Measurements from ENCODE around the gene TMEM253.

TMEM253 gene

DNA sequence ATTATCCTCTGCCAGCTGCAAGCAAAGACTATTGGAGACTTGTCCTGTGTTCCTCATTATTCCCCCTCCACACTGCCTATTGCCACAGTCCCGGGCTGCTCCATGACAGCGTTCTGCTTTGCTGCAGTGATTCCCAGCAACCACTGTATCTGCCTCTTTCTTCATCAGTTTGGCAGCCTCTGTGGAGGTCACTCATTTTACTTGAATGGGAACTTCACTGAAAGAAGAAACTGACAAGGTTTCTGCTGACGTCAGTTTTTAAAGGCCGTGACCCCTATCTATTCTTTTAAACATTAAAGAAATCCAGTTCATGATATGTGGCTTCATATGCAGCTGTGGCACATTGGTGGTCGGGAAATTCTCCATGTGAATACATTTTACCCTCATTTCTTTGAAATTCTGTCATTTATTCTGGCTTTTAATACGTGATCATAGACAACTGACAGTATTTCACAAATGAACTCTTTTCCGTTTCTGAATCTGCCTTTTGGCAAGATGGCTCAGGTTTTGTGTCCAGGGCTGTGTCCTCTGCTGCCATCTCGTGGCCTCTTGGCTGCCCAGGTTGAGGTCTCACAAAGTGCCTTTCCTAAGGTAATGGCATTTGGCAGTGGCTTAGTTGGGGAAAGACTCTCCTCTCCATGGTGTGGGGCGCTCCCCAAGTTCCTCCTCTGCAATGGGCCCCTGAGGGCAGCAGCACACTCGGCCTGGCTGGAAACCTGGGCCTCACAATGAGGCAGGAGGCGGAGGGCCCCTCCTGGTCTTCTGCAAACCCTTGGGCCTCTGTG, 5.8 kb downstream of the TMEM253 start:
- Histone ChIP-seq H3K4me1 (ENCODE audit: control insufficient read depth, insufficient read depth, low read length) (peaks cover 16% of the 10 kb centered on the region), H3K27ac (ENCODE audit: extremely low read depth, low read depth, low read length) (peak overlapping the region; percentile 32), H3K4me3 (ENCODE audit: low read depth, low read length) (no peak overlapping the region), H3K36me3 (ENCODE audit: control insufficient read depth in 2 of 2, insufficient read depth in 1 of 2, low read length in 2 of 2) (no peaks in the 10 kb centered on the region), H3K9me3 (ENCODE audit: control insufficient read depth, insufficient read depth, low read depth, low read length) (no peaks in the 10 kb centered on the region)
- CTCF ChIA-PET, result interaction anchor here (0.6 to 10.4 kb wide), 10 partner anchors 9 to 136 kb away, joined by 3 to 175 read pairs (median 12); partner anchors contain the start of gene ARHGEF40
- POLR2A ChIA-PET, result no interaction called here
- no peak for TF ChIP-seq ZNF837 (tag by site-specific recombination; IDR thresholded peaks at IDR 0.05)
- no peak for TF ChIP-seq IKZF3 (tag by site-specific recombination; IDR thresholded peaks at IDR 0.05)
- TF ChIP-seq ZNF341 (tag by site-specific recombination; IDR thresholded peaks at IDR 0.05; ENCODE audit: low read depth), result no peak
- TF ChIP-seq ZNF426 (tag by site-specific recombination; IDR thresholded peaks at IDR 0.05), result no peak
- TF ChIP-seq ZNF473 (tag by site-specific recombination; IDR thresholded peaks at IDR 0.05), result no peak
- TF ChIP-seq, protein P1, sequence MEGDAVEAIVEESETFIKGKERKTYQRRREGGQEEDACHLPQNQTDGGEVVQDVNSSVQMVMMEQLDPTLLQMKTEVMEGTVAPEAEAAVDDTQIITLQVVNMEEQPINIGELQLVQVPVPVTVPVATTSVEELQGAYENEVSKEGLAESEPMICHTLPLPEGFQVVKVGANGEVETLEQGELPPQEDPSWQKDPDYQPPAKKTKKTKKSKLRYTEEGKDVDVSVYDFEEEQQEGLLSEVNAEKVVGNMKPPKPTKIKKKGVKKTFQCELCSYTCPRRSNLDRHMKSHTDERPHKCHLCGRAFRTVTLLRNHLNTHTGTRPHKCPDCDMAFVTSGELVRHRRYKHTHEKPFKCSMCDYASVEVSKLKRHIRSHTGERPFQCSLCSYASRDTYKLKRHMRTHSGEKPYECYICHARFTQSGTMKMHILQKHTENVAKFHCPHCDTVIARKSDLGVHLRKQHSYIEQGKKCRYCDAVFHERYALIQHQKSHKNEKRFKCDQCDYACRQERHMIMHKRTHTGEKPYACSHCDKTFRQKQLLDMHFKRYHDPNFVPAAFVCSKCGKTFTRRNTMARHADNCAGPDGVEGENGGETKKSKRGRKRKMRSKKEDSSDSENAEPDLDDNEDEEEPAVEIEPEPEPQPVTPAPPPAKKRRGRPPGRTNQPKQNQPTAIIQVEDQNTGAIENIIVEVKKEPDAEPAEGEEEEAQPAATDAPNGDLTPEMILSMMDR (tag by site-specific recombination; IDR thresholded peaks at IDR 0.05), result peak; percentile 85
- peak; percentile 55; the same call in 1 of the 2 replicates for TF ChIP-seq ZBTB20 (tag by site-specific recombination; IDR thresholded peaks at IDR 0.05)
- TF ChIP-seq ZNF324 (tag by site-specific recombination; IDR thresholded peaks at IDR 0.05), result 0 out of 2 replicates have a peak, but pooled peaks have one; percentile 30
- TF ChIP-seq ZNF510 (tag by site-specific recombination; IDR thresholded peaks at IDR 0.05; ENCODE audit: insufficient replicate concordance), result no peak
- no peak for TF ChIP-seq TRIM28 (IDR thresholded peaks at IDR 0.05; ENCODE audit: borderline replicate concordance, low read length)
- TF ChIP-seq SP7 (tag by site-specific recombination; IDR thresholded peaks at IDR 0.05), result peak; percentile 12; the same call in 1 of the 2 replicates
- TF ChIP-seq ZNF366 (tag by site-specific recombination; conservative IDR thresholded peaks at IDR 0.05), result 0 out of 2 replicates have a peak, but pooled peaks have one; percentile 10
- TF ChIP-seq, protein P2, sequence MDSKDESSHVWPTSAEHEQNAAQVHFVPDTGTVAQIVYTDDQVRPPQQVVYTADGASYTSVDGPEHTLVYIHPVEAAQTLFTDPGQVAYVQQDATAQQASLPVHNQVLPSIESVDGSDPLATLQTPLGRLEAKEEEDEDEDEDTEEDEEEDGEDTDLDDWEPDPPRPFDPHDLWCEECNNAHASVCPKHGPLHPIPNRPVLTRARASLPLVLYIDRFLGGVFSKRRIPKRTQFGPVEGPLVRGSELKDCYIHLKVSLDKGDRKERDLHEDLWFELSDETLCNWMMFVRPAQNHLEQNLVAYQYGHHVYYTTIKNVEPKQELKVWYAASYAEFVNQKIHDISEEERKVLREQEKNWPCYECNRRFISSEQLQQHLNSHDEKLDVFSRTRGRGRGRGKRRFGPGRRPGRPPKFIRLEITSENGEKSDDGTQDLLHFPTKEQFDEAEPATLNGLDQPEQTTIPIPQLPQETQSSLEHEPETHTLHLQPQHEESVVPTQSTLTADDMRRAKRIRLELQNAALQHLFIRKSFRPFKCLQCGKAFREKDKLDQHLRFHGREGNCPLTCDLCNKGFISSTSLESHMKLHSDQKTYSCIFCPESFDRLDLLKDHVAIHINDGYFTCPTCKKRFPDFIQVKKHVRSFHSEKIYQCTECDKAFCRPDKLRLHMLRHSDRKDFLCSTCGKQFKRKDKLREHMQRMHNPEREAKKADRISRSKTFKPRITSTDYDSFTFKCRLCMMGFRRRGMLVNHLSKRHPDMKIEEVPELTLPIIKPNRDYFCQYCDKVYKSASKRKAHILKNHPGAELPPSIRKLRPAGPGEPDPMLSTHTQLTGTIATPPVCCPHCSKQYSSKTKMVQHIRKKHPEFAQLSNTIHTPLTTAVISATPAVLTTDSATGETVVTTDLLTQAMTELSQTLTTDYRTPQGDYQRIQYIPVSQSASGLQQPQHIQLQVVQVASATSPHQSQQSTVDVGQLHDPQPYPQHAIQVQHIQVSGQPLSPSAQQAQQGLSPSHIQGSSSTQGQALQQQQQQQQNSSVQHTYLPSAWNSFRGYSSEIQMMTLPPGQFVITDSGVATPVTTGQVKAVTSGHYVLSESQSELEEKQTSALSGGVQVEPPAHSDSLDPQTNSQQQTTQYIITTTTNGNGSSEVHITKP (tag by site-specific recombination; IDR thresholded peaks at IDR 0.05), result peak; percentile 44; the same call in 1 of the 2 replicates
- TF ChIP-seq KLF1 (tag by site-specific recombination; IDR thresholded peaks at IDR 0.05), result no peak
- TF ChIP-seq ZNF335 (tag by site-specific recombination; conservative IDR thresholded peaks at IDR 0.05), result peak; percentile 76
- no peak for TF ChIP-seq ZNF202 (tag by site-specific recombination; IDR thresholded peaks at IDR 0.05; ENCODE audit: borderline replicate concordance)
- peak; percentile 89 for TF ChIP-seq ZNF654 (tag by site-specific recombination; IDR thresholded peaks at IDR 0.05; ENCODE audit: low read depth)
- no peak for TF ChIP-seq BCL11A (tag by site-specific recombination; IDR thresholded peaks at IDR 0.05; ENCODE audit: low read depth)
- 0 out of 2 replicates have a peak, but pooled peaks have one; percentile 26 for TF ChIP-seq GLIS1 (tag by site-specific recombination; IDR thresholded peaks at IDR 0.05)
- TF ChIP-seq ZNF610 (tag by site-specific recombination; IDR thresholded peaks at IDR 0.05; ENCODE audit: borderline replicate concordance), result peak; percentile 42; the same call in 1 of the 2 replicates
- TF ChIP-seq ZBTB17 (tag by site-specific recombination; IDR thresholded peaks at IDR 0.05), result peak; percentile 37
- TF ChIP-seq ZBTB48 (tag by site-specific recombination; IDR thresholded peaks at IDR 0.05), result peak; percentile 46
- TF ChIP-seq, protein P3, sequence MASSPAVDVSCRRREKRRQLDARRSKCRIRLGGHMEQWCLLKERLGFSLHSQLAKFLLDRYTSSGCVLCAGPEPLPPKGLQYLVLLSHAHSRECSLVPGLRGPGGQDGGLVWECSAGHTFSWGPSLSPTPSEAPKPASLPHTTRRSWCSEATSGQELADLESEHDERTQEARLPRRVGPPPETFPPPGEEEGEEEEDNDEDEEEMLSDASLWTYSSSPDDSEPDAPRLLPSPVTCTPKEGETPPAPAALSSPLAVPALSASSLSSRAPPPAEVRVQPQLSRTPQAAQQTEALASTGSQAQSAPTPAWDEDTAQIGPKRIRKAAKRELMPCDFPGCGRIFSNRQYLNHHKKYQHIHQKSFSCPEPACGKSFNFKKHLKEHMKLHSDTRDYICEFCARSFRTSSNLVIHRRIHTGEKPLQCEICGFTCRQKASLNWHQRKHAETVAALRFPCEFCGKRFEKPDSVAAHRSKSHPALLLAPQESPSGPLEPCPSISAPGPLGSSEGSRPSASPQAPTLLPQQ (tag by site-specific recombination; IDR thresholded peaks at IDR 0.05), result 0 out of 2 replicates have a peak, but pooled peaks have one; percentile 26
- TF ChIP-seq ZNF629 (tag by site-specific recombination; IDR thresholded peaks at IDR 0.05), result 0 out of 2 replicates have a peak, but pooled peaks have one; percentile 40
- peak; percentile 66 for TF ChIP-seq ZNF600 (tag by site-specific recombination; IDR thresholded peaks at IDR 0.05)

Data from HEK293 (cell line).